ENCODE data around the gene LRIG1. TPM values are rescaled to one million over a fixed set of nuclear protein-coding genes. Genes with fewer than 3 reads are reported as not detected.

LRIG1 gene
- total and polyA plus RNA-seq, 9 of the 15 experiments (the other 6 are each of a cell fraction or from before 2014, with no cell fraction given) = 0.05 to 0.38 (median 0.13) TPM; not detected in 3

GRCh38 chr3:66502245-66502874 lies 1.5 kb upstream of the LRIG1 start:
- no peak overlapping the region for H2AFZ ChIP-seq (ENCODE audit: low read depth, low read length)
- DNase-seq (ENCODE audit: extremely low read depth in 1 of 4, low spot score in 3 of 4) (no peak), ATAC-seq (no peak), FAIRE-seq (no peak)
- H4K20me1 ChIP-seq (replicated peaks; ENCODE audit: control insufficient read depth, insufficient read depth, low read length) = no peaks in the 10 kb centered on the region
- no peaks in the 10 kb centered on the region for H3K9me3 ChIP-seq (replicated peaks; ENCODE audit: control insufficient read depth, insufficient read depth, low read depth, low read length)
- no peaks in the 10 kb centered on the region for H3K9me1 ChIP-seq (ENCODE audit: control insufficient read depth, insufficient read depth, low read length)
- BruUV-seq (replicated peaks) = no TSS peak
- in situ Hi-C loops (cut with MboI) = no loop called here
- 4% methylated on average over 5 of the region's 6 CpGs for WGBS (ENCODE audit: insufficient coverage, low coverage, missing lambda C conversion rate)
- H3K4me2 ChIP-seq (ENCODE audit: insufficient read depth, low read length) = no peak overlapping the region
- H3K27ac ChIP-seq (ENCODE audit: extremely low read depth, low read depth, low read length) = no peak overlapping the region
- no peaks in the 10 kb centered on the region; a peak in 1 of 5 replicates for H3K27me3 ChIP-seq (ENCODE audit: control insufficient read depth in 2 of 2, insufficient read depth in 2 of 2, low read length in 2 of 2)
- no peak for TF ChIP-seq E2F8 (IDR thresholded peaks at IDR 0.05; ENCODE audit: low read depth, partially characterized antibody)
- TF ChIP-seq XRCC4 (IDR thresholded peaks at IDR 0.05; ENCODE audit: extremely low read depth, insufficient read depth, insufficient read length) = no peak
- TF ChIP-seq CLOCK (CRISPR knock-in tag; IDR thresholded peaks at IDR 0.05; ENCODE audit: borderline replicate concordance) = no peak
- TF ChIP-seq ZNF696 (CRISPR knock-in tag; conservative IDR thresholded peaks at IDR 0.05) = no peak
- TF ChIP-seq, protein P1, sequence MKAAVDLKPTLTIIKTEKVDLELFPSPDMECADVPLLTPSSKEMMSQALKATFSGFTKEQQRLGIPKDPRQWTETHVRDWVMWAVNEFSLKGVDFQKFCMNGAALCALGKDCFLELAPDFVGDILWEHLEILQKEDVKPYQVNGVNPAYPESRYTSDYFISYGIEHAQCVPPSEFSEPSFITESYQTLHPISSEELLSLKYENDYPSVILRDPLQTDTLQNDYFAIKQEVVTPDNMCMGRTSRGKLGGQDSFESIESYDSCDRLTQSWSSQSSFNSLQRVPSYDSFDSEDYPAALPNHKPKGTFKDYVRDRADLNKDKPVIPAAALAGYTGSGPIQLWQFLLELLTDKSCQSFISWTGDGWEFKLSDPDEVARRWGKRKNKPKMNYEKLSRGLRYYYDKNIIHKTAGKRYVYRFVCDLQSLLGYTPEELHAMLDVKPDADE (conservative IDR thresholded peaks at IDR 0.05; ENCODE audit: control insufficient read depth, low read depth, low read length) = no peak
- TF ChIP-seq OTX1 (CRISPR knock-in tag; IDR thresholded peaks at IDR 0.05) = no peak
- no peak for TF ChIP-seq SMARCC2 (IDR thresholded peaks at IDR 0.05; ENCODE audit: low read depth)
- TF ChIP-seq MTA2 (IDR thresholded peaks at IDR 0.05; ENCODE audit: low read depth) = no peak
- H3K79me2 ChIP-seq (ENCODE audit: control insufficient read depth, insufficient read depth, low read length) = no peaks in the 10 kb centered on the region
- intact Hi-C loops (cut with micrococcal nuclease) = loop anchor here (10.0 kb wide), 1 partner anchor 62 kb away; no protein-coding TSS in a partner anchor
- no peaks in the 10 kb centered on the region for H3K36me3 ChIP-seq (ENCODE audit: control insufficient read depth, insufficient read depth, low read length)
- ChIA-PET CTCF (ENCODE audit: low intra/inter-chr PET ratio) (no interaction called here), POLR2A (interaction anchor here (0.7 kb wide), 1 partner anchor 319 kb away, joined by 3 read pairs; no protein-coding TSS in a partner anchor)
- H3K4me3 ChIP-seq = no peak overlapping the region
- H3K4me1 ChIP-seq (replicated peaks in 1 of 2; ENCODE audit: control insufficient read depth in 2 of 2, insufficient read depth in 2 of 2, low read length in 2 of 2) = peaks cover 0 to 10% of the 10 kb centered on the region in 2 experiments; a peak in 2 of 5 replicates
- no peak overlapping the region for H3K9ac ChIP-seq (ENCODE audit: insufficient read depth in 1 of 2, low read depth in 2 of 2, low read length in 2 of 2)
